Peyer's patch (tissue), 4 donors: ENCODE data around the gene TSPEAR. TPM values are rescaled to one million over a fixed set of nuclear protein-coding genes. Genes with fewer than 3 reads are reported as not detected.
"Not testable (repeated sequence)": the region's sequence is repeated elsewhere in the genome, so short reads cannot be mapped to it uniquely, and the experiment has no call there.

Source experiments
- DNase-seq, 3 donors: peaks; one replicate each; pipeline ENCODE4 v3.0.0-alpha.2; 2017 to 2019
- H3K27ac ChIP-seq, 4 donors: fragments of 200-600 bp; sonication (generic); one replicate each; pipeline ENCODE4 v1.5.1; 2016 to 2019
- H3K27me3 ChIP-seq, 2 donors: fragments of 200-600 bp; sonication (generic); one replicate each; pipeline ENCODE4 v1.5.1; 2019
- H3K36me3 ChIP-seq, 3 donors: fragments of 200-600 bp; sonication (generic); one replicate each; pipeline ENCODE4 v1.5.1; 2016 to 2019
- H3K4me1 ChIP-seq, 4 donors: fragments of 200-600 bp; sonication (generic); one replicate each; pipeline ENCODE4 v1.5.1; 2016 to 2019
- H3K4me3 ChIP-seq, 4 donors: fragments of 200-600 bp; sonication (generic); 1 replicate in 3 of 4; 2 replicates in 1 of 4; pipeline ENCODE4 v1.5.1; 2016 to 2019; ENCODE audit warnings: mild to moderate bottlenecking in 1 of 4
- H3K9me3 ChIP-seq, 4 donors: fragments of 200-600 bp; sonication (generic); one replicate each; pipeline ENCODE4 v1.5.1; 2016 to 2019; ENCODE audit warnings: mild to moderate bottlenecking in 1 of 4
- CTCF ChIP-seq, 6 experiments: fragments of 450-650 bp in 4 of 6; fragments of 200-600 bp in 2 of 6; sonication (generic) in 1 of 6; IDR thresholded peaks; one replicate each; pipeline ENCODE4 v1.5.1; 2017 to 2019; ENCODE audit warnings: antibody characterized with exemption in 6 of 6, mild to moderate bottlenecking in 3 of 6, moderate library complexity in 1 of 6
- POLR2A ChIP-seq, 2 donors: fragments of 450-650 bp; IDR thresholded peaks; one replicate each; pipeline ENCODE4 v1.5.1; 2017; ENCODE audit warnings: antibody characterized with exemption in 2 of 2, mild to moderate bottlenecking in 2 of 2, moderate library complexity in 2 of 2
- total RNA-seq, 4 donors: library from RNA; depleted of rRNA; stranded (reverse); fragments of >200 nt; gene quantifications; one replicate each; pipeline ENCODE4 v1.1.0, GENCODE V29; 2016

TSPEAR gene
- total RNA-seq, 4 donors from 2014 or later: 0.47 TPM; not detected in 3

GRCh38 chr21:44551340-44551961 lies 159.9 kb downstream of the TSPEAR start, which contains the start of gene KRTAP10-2:
Gene KRTAP10-2 (minus strand): TSS chr21:44551505. CDS start chr21:44551458, 47 bp downstream.
- Histone ChIP-seq H3K27ac (no peak within 1 kb of the TSS), H3K27me3 (no peaks in the 10 kb centered on the region), H3K36me3 (no peaks in the 10 kb centered on the region), H3K4me3 (no peak within 1 kb of the TSS), H3K9me3 (no peaks in the 10 kb centered on the region), H3K4me1 (no peaks in the 10 kb centered on the region)
- TF ChIP-seq POLR2A (IDR thresholded peaks at IDR 0.05): no peak
- TF ChIP-seq CTCF (IDR thresholded peaks at IDR 0.05): no peak
- DNase-seq: peak in 2 of 3 donors; percentile 7 to 35

- H3K36me3 ChIP-seq: no peaks in the 10 kb centered on the region
Observed at GRCh38 chr21:44550807-44551206, 160.6 kb downstream of the TSPEAR start.

GRCh38 chr21:44550285-44550684 lies 161.1 kb downstream of the TSPEAR start:
- DNase-seq: peak in 2 of 3 donors; percentile 9 to 19

More at GRCh38 chr21:44550807-44551206, 160.6 kb downstream of the TSPEAR start:
- Histone ChIP-seq H3K9me3 (no peaks in the 10 kb centered on the region), H3K27me3 (no peaks in the 10 kb centered on the region), H3K4me3 (no peak overlapping the region), H3K4me1 (no peaks in the 10 kb centered on the region), H3K27ac (no peak overlapping the region)
- TF ChIP-seq CTCF (IDR thresholded peaks at IDR 0.05): no peak
- TF ChIP-seq POLR2A (IDR thresholded peaks at IDR 0.05): no peak
- DNase-seq: peak in 1 of 3 donors; percentile 15

GRCh38 chr21:44549525-44550211 lies 161.7 kb downstream of the TSPEAR start:
- no peaks in the 10 kb centered on the region for H3K9me3 ChIP-seq
- H3K4me3 ChIP-seq: no peak overlapping the region
- no peak for TF ChIP-seq POLR2A (IDR thresholded peaks at IDR 0.05)
- no peak for TF ChIP-seq CTCF (IDR thresholded peaks at IDR 0.05)
- H3K27me3 ChIP-seq: no peaks in the 10 kb centered on the region
- no peaks in the 10 kb centered on the region for H3K36me3 ChIP-seq
- H3K27ac ChIP-seq: no peak overlapping the region
- peak in 2 of 3 donors; percentile 10 to 26 for DNase-seq
- H3K4me1 ChIP-seq: no peaks in the 10 kb centered on the region

More at GRCh38 chr21:44550285-44550684, 161.1 kb downstream of the TSPEAR start:
- not testable (repeated sequence) for H3K9me3 ChIP-seq, H3K27ac ChIP-seq, H3K4me1 ChIP-seq, H3K36me3 ChIP-seq, H3K4me3 ChIP-seq, H3K27me3 ChIP-seq

GRCh38 chr21:44548922-44549321 lies 162.4 kb downstream of the TSPEAR start:
- peak in 2 of 3 donors; percentile 5 to 24 for DNase-seq
- no peaks in the 10 kb centered on the region for H3K4me1 ChIP-seq
- H3K4me3 ChIP-seq: no peak overlapping the region
- H3K9me3 ChIP-seq: no peaks in the 10 kb centered on the region
- TF ChIP-seq POLR2A (IDR thresholded peaks at IDR 0.05): no peak
- no peak for TF ChIP-seq CTCF (IDR thresholded peaks at IDR 0.05)
- H3K36me3 ChIP-seq: no peaks in the 10 kb centered on the region
- H3K27me3 ChIP-seq: no peaks in the 10 kb centered on the region
- no peak overlapping the region for H3K27ac ChIP-seq

GRCh38 chr21:44548381-44548780 lies 163.0 kb downstream of the TSPEAR start:
- H3K4me3 ChIP-seq: no peak overlapping the region
- H3K27ac ChIP-seq: no peak overlapping the region
- no peak for TF ChIP-seq CTCF (IDR thresholded peaks at IDR 0.05)
- TF ChIP-seq POLR2A (IDR thresholded peaks at IDR 0.05): no peak
- peaks cover 0 to 1% (median 0%) of the 10 kb centered on the region in 4 donors for H3K9me3 ChIP-seq
- no peaks in the 10 kb centered on the region for H3K4me1 ChIP-seq
- H3K36me3 ChIP-seq: no peaks in the 10 kb centered on the region
- peak in 2 of 3 donors; percentile 10 to 35 for DNase-seq
- H3K27me3 ChIP-seq: no peaks in the 10 kb centered on the region
